Measurements from ENCODE around the gene COL5A1. TPM values are rescaled to one million over a fixed set of nuclear protein-coding genes. Genes with fewer than 3 reads are reported as not detected.

The COL5A1 gene
- total RNA-seq, 1 donor from 2014 or later: 6.1 TPM

DNA sequence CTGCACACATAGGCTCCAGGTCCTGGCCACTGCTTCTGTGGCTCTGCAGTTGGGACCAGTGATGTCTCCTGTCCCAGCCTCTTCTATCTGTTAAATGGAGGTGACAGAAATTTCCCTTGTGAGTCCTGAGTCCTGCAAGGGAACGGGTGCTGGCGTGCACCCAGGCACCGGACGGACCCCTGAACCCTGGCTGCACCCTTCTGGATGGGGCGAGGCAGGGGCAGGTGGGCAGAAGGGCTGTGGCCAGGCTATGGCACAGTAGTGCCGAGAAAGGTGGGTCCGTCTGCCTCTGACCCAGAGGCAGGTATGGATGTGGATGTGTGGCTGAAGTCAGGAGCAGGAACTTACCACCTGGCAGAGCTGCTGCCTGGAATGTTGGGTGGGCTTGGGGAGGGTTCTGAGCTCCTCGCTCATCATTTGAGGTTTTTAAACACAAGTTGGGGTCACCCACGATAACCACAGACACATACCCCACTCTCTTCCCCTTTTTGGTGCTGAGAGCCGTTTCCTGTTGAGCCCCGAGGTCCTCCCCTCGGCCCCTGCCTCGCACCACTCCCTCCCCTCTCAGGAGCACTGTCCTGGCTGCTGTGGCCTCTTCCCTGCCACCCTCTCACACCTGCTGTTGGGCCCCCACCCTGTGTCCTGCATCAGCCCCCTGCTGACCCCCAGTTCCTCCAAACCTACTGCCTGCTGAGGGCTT lies 82.0 kb downstream of the COL5A1 start:
- no peaks in the 10 kb centered on the region for H3K27me3 Mint-ChIP-seq (ENCODE audit: insufficient read depth, low read depth)
- no peak overlapping the region for H3K27ac Mint-ChIP-seq
- Histone ChIP-seq H3K4me1 (no peaks in the 10 kb centered on the region), H4K20me1 (ENCODE audit: low read depth) (no peaks in the 10 kb centered on the region), H3K9me3 (ENCODE audit: low read depth) (no peaks in the 10 kb centered on the region), H3K27ac (no peak overlapping the region), H3K27me3 (no peaks in the 10 kb centered on the region), H3K36me3 (no peaks in the 10 kb centered on the region), H3K79me2 (ENCODE audit: low read depth) (no peaks in the 10 kb centered on the region), H3K9ac (no peak overlapping the region), H2AFZ (replicated peaks) (no peak overlapping the region), H3F3A (ENCODE audit: low read depth) (no peaks in the 10 kb centered on the region), H3K4me3 (no peak overlapping the region), H3K4me2 (no peak overlapping the region)
- no peaks in the 10 kb centered on the region for H3K4me1 Mint-ChIP-seq
- no peaks in the 10 kb centered on the region for H3K9me3 Mint-ChIP-seq
- H3K4me3 Mint-ChIP-seq: no peak overlapping the region
- TF ChIP-seq EZH2 (IDR thresholded peaks at IDR 0.05) (no peak), EZH2phosphoT487 (IDR thresholded peaks at IDR 0.05) (no peak)
- TF ChIP-seq, protein P1, sequence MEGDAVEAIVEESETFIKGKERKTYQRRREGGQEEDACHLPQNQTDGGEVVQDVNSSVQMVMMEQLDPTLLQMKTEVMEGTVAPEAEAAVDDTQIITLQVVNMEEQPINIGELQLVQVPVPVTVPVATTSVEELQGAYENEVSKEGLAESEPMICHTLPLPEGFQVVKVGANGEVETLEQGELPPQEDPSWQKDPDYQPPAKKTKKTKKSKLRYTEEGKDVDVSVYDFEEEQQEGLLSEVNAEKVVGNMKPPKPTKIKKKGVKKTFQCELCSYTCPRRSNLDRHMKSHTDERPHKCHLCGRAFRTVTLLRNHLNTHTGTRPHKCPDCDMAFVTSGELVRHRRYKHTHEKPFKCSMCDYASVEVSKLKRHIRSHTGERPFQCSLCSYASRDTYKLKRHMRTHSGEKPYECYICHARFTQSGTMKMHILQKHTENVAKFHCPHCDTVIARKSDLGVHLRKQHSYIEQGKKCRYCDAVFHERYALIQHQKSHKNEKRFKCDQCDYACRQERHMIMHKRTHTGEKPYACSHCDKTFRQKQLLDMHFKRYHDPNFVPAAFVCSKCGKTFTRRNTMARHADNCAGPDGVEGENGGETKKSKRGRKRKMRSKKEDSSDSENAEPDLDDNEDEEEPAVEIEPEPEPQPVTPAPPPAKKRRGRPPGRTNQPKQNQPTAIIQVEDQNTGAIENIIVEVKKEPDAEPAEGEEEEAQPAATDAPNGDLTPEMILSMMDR (IDR thresholded peaks at IDR 0.05): no peak
- no peaks in the 10 kb centered on the region for H3K36me3 Mint-ChIP-seq
- DNase-seq (ENCODE audit: low spot score): no peak

DNA sequence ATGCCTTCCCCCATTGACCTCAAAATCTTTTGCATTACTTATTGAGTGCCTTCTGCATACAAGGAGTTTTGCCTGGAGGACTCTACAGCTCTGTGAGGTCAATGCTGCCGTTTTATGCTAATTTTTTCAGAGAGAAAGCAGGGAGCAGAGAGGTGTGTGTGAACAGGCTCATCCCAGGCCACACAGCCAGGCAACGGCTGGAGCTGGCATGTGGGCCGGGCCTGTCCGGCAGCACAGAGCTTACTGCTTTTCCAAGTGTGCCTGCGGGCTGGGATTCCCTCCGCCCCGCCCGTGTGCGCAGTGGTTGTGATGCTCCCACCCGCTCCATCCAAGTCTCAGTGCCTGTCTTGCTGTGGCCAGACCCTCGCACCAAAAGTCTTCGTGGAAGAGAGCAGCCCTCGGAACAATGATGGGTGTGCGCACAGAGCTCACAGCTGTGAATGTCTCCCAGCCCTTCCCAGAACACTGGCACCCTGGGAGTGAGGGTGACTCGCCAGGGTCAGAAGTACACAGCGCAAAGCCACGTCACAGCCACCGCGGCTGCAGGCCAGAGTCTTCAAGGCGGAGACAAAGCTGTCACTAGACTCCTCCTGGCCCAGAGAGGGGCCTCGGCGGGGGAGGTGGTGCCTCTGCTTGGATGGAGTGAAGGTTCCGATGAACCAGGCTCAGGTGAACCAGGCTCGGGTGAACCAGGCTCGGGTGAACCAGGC lies 82.8 kb downstream of the COL5A1 start:
- peaks cover 2% of the 10 kb centered on the region for H3K4me1 Mint-ChIP-seq
- no peaks in the 10 kb centered on the region for H3K9me3 Mint-ChIP-seq
- Histone ChIP-seq H4K20me1 (ENCODE audit: low read depth) (no peaks in the 10 kb centered on the region), H3K27ac (no peak overlapping the region), H3K4me2 (no peak overlapping the region), H3K4me3 (no peak overlapping the region), H3K4me1 (no peaks in the 10 kb centered on the region), H2AFZ (replicated peaks) (no peak overlapping the region), H3K79me2 (ENCODE audit: low read depth) (no peaks in the 10 kb centered on the region), H3K36me3 (no peaks in the 10 kb centered on the region), H3K27me3 (no peaks in the 10 kb centered on the region), H3F3A (ENCODE audit: low read depth) (no peaks in the 10 kb centered on the region), H3K9me3 (ENCODE audit: low read depth) (no peaks in the 10 kb centered on the region), H3K9ac (no peak overlapping the region)
- H3K27me3 Mint-ChIP-seq (ENCODE audit: insufficient read depth, low read depth): no peaks in the 10 kb centered on the region
- DNase-seq (ENCODE audit: low spot score): no peak
- no peak overlapping the region for H3K4me3 Mint-ChIP-seq
- H3K36me3 Mint-ChIP-seq: no peaks in the 10 kb centered on the region
- no peak for TF ChIP-seq EZH2phosphoT487 (IDR thresholded peaks at IDR 0.05)
- TF ChIP-seq, protein P1 (IDR thresholded peaks at IDR 0.05): no peak
- no peak overlapping the region for H3K27ac Mint-ChIP-seq

DNA sequence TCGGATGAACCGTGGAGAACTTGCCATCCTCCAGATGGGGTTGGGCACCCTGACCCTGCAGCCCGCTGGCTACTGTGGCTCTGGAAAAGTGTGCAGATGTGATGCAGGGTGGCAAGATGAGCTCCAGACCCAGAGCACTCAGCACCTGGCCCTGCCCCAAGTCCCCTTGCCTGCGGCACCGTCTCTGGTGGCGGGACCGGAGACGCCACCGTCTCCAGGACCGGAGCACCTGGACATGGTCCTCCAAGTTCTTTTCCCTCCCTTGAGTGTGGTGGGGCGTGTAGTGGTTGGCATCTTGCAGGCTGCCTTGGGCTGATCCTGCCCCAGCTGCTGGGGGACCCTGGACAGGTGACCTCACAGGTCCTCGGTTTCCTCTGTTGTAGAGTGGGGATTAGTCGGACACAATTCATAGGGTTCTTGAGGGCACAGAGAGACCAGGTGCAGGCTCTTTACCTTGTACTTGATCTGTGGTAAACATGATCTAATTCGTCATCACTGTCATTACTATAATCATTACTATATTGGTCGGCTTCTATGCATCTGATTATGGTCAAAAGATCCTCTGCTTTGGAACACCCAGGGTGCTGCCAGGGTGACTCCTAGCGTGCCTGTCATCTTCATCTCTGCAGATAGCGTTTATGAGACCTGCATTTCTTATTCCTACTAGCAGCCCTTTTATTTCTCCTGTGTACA lies 83.5 kb downstream of the COL5A1 start:
- no peak overlapping the region for H3K27ac Mint-ChIP-seq
- Histone ChIP-seq H3K27ac (no peak overlapping the region), H3K4me3 (no peak overlapping the region), H4K20me1 (ENCODE audit: low read depth) (no peaks in the 10 kb centered on the region), H3F3A (ENCODE audit: low read depth) (no peaks in the 10 kb centered on the region), H3K4me1 (no peaks in the 10 kb centered on the region), H3K79me2 (ENCODE audit: low read depth) (no peaks in the 10 kb centered on the region), H3K9me3 (ENCODE audit: low read depth) (no peaks in the 10 kb centered on the region), H3K27me3 (no peaks in the 10 kb centered on the region), H3K36me3 (no peaks in the 10 kb centered on the region), H3K4me2 (no peak overlapping the region), H2AFZ (replicated peaks) (no peak overlapping the region), H3K9ac (no peak overlapping the region)
- peaks cover 2% of the 10 kb centered on the region for H3K4me1 Mint-ChIP-seq
- no peaks in the 10 kb centered on the region for H3K9me3 Mint-ChIP-seq
- H3K27me3 Mint-ChIP-seq (ENCODE audit: insufficient read depth, low read depth): no peaks in the 10 kb centered on the region
- H3K4me3 Mint-ChIP-seq: no peak overlapping the region
- H3K36me3 Mint-ChIP-seq: no peaks in the 10 kb centered on the region
- TF ChIP-seq EZH2 (IDR thresholded peaks at IDR 0.05): no peak
- TF ChIP-seq, protein P1 (IDR thresholded peaks at IDR 0.05): no peak
- TF ChIP-seq EZH2phosphoT487 (IDR thresholded peaks at IDR 0.05): no peak
- no peak for DNase-seq (ENCODE audit: low spot score)
